Activated B cell treated with CpG ODN at 0.5 μM for 24 hours (primary cell): ENCODE measurements around the gene MTRF1. TPM values are rescaled to one million over a fixed set of nuclear protein-coding genes. Genes with fewer than 3 reads are reported as not detected.

Source experiments
- ATAC-seq: fragments of 200-7000 bp; cut with Tn5 transposase; one replicate; pipeline ENCODE4 v1.10.0; 2021; ENCODE audit warnings: low read depth, mild to moderate bottlenecking, moderate library complexity
- CTCF ChIA-PET: fragments of 350-600 bp; sonication (Branson Sonifier 250); formaldehyde crosslinking; loops from one replicate; lab custom pipeline; 2021; ENCODE audit warnings: antibody characterized with exemption; lab: Charles Lee
- POLR2A ChIA-PET: fragments of 350-600 bp; sonication (Branson Sonifier 250); formaldehyde crosslinking; loops from one replicate; lab custom pipeline; 2021; ENCODE audit warnings: antibody characterized with exemption; lab: Charles Lee
- DNase-seq: peaks from one replicate; pipeline ENCODE4 v3.0.0; 2022
- H3K27ac Mint-ChIP-seq: one replicate; pipeline ENCODE4 v1.8.0; 2020; ENCODE audit warnings: mixed read lengths
- H3K27me3 Mint-ChIP-seq: one replicate; pipeline ENCODE4 v1.8.0; 2021; ENCODE audit warnings: mixed read lengths
- H3K36me3 Mint-ChIP-seq: one replicate; pipeline ENCODE4 v1.8.0; 2021; ENCODE audit warnings: low read depth, mixed read lengths
- H3K4me1 Mint-ChIP-seq: one replicate; pipeline ENCODE4 v1.8.0; 2021; ENCODE audit warnings: mixed read lengths
- H3K4me3 Mint-ChIP-seq: one replicate; pipeline ENCODE4 v1.8.0; 2020; ENCODE audit warnings: mild to moderate bottlenecking, mixed read lengths
- H3K9me3 Mint-ChIP-seq: one replicate; pipeline ENCODE4 v1.8.0; 2020; ENCODE audit warnings: mixed read lengths
- CTCF ChIP-seq: fragments of 200-600 bp; IDR thresholded peaks from one replicate; pipeline ENCODE4 v1.8.0; 2022; ENCODE audit warnings: antibody characterized with exemption, mild to moderate bottlenecking
- intact Hi-C: fragments of 100-400 bp; cut with micrococcal nuclease; formaldehyde crosslinking; loops from one replicate; pipeline ENCODE4 v1.15.1; 2024
- total RNA-seq: library from RNA; stranded (reverse); gene quantifications from 2 replicates; pipeline ENCODE4 v1.2.3, GENCODE V29; 2022

The MTRF1 gene
- total RNA-seq, 1 donor from 2014 or later: 26.7 TPM

DNA sequence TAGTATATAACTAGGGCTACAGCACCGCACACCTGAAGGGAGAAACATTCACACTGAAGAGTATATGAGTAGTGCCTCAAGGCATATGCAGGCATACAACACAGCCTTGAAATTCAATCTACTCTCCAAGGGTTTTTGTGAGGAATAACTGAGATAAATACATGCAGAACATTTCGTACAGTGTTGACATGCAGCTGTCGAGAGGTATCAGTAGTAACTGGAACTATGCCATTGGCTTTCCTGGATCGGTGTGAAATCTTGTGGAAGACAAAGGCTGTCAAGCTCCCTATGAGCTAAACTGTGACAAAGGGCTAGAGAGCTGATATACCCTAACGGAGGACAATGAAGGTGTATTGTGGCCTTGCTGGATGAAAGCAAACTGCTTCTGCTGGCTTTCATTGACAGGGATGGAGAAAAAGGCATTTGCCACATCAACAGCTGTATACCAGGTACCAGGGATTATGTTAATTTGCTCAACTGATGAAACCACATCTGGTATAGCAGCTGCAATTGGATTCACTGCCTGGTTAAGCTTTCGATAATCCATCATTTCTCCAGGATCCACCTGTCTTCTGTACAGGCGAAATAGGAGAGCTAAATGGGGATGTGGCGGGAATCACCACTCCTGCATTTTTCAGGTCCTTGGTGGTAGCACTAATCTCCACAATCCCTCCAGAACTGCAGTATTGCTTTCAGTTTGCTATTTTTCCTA is 16.3 kb downstream of the MTRF1 start:
- no peaks in the 10 kb centered on the region for H3K4me1 Mint-ChIP-seq
- DNase-seq (no peak), ATAC-seq (no peak)
- H3K36me3 Mint-ChIP-seq: peaks cover 42% of the 10 kb centered on the region
- H3K27me3 Mint-ChIP-seq: no peaks in the 10 kb centered on the region
- POLR2A ChIA-PET: no interaction called here
- H3K4me3 Mint-ChIP-seq: no peak overlapping the region
- H3K9me3 Mint-ChIP-seq: no peaks in the 10 kb centered on the region
- H3K27ac Mint-ChIP-seq: no peak overlapping the region
- intact Hi-C loops: no loop called here
- CTCF ChIA-PET: interaction anchor here (0.8 kb wide), 1 partner anchor 16 kb away, joined by 3 read pairs; no protein-coding TSS in a partner anchor
- TF ChIP-seq CTCF: no peak

DNA sequence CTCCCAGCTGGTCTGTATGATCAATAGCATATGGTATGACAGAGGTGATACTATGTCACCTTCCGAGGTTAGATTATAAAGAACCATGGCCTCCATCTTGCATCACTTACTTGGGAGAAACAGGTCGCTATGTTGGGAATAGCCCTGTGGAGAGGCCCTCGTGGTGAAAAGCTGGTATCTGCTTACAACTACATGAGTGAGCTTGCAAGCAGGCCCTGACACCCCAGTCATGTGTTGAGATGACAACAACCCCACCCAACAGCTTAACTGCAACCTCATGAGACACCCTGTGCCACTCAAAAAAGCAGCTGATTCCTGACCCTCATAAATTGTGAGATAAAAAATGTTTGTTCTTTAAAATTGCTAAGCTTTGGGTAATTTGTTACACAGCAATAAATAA is 18.8 kb downstream of the MTRF1 start:
- Mint-ChIP-seq H3K27ac (no peak overlapping the region), H3K4me3 (no peak overlapping the region), H3K9me3 (no peaks in the 10 kb centered on the region), H3K4me1 (no peaks in the 10 kb centered on the region), H3K27me3 (no peaks in the 10 kb centered on the region), H3K36me3 (peaks cover 33% of the 10 kb centered on the region)
- ATAC-seq: no peak
- POLR2A ChIA-PET: no interaction called here
- CTCF ChIA-PET: interaction anchor here (1.8 kb wide), 1 partner anchor 22 kb away, joined by 6 read pairs; no protein-coding TSS in a partner anchor
- TF ChIP-seq CTCF: no peak
- no peak for DNase-seq
- intact Hi-C loops: no loop called here

GRCh38 chr13:41241626-41242025 is 21.8 kb downstream of the MTRF1 start:
- no peaks in the 10 kb centered on the region for H3K9me3 Mint-ChIP-seq
- no peak for ATAC-seq
- no peak overlapping the region for H3K27ac Mint-ChIP-seq
- intact Hi-C loops: no loop called here
- TF ChIP-seq CTCF: no peak
- DNase-seq: no peak
- peaks cover 32% of the 10 kb centered on the region for H3K36me3 Mint-ChIP-seq
- ChIA-PET POLR2A (no interaction called here), CTCF (no interaction called here)
- H3K4me3 Mint-ChIP-seq: no peak overlapping the region
- H3K27me3 Mint-ChIP-seq: no peaks in the 10 kb centered on the region
- no peaks in the 10 kb centered on the region for H3K4me1 Mint-ChIP-seq

- H3K36me3 Mint-ChIP-seq: peaks cover 57% of the 10 kb centered on the region
- H3K4me1 Mint-ChIP-seq: peaks cover 16% of the 10 kb centered on the region
These were observed 27.0 kb downstream of the MTRF1 start for GRCh38 chr13:41236369-41236768.

More at GRCh38 chr13:41236369-41236768, 27.0 kb downstream of the MTRF1 start:
- Mint-ChIP-seq H3K9me3 (no peaks in the 10 kb centered on the region), H3K27me3 (no peaks in the 10 kb centered on the region), H3K4me3 (no peak overlapping the region), H3K27ac (no peak overlapping the region)
- POLR2A ChIA-PET: no interaction called here
- no peak for DNase-seq
- TF ChIP-seq CTCF: no peak
- no peak for ATAC-seq
- intact Hi-C loops: no loop called here
- CTCF ChIA-PET: no interaction called here
